Measurements from ENCODE around the gene HPSE2. TPM values are rescaled to one million over a fixed set of nuclear protein-coding genes. Genes with fewer than 3 reads are reported as not detected.
"Not testable (repeated sequence)": the region's sequence is repeated elsewhere in the genome, so short reads cannot be mapped to it uniquely, and the experiment has no call there.

Gene HPSE2
- total and polyA plus RNA-seq, 5 donors = 0.09 TPM; not detected in 4

GRCh38 chr10:99143651-99144050, 92.0 kb downstream of the HPSE2 start:
- Histone ChIP-seq H3K9me3 (ENCODE audit: control insufficient read depth, low read length) (no peaks in the 10 kb centered on the region), H3K4me1 (ENCODE audit: control insufficient read depth, insufficient read depth, low read length) (no peaks in the 10 kb centered on the region), H3K27ac (ENCODE audit: low read length) (no peak overlapping the region), H3K27me3 (ENCODE audit: control insufficient read depth, insufficient read depth) (no peaks in the 10 kb centered on the region), H3K4me3 (ENCODE audit: low read length) (no peak overlapping the region)
- WGBS = 52% methylated on average over 2 of the region's 2 CpGs
- no peak for ATAC-seq
- DNase-seq = no peak
- intact Hi-C loops (cut with DNase I) = no loop called here

- H3K27ac ChIP-seq (ENCODE audit: low read length) = no peak overlapping the region
- no peak for ATAC-seq
- no peaks in the 10 kb centered on the region for H3K4me1 ChIP-seq (ENCODE audit: control insufficient read depth, insufficient read depth, low read length)
- intact Hi-C loops (cut with DNase I) = no loop called here
- DNase-seq = no peak
- H3K4me3 ChIP-seq (ENCODE audit: low read length) = no peak overlapping the region
- H3K9me3 ChIP-seq (ENCODE audit: control insufficient read depth, low read length) = no peaks in the 10 kb centered on the region
- H3K27me3 ChIP-seq (ENCODE audit: control insufficient read depth, insufficient read depth) = no peaks in the 10 kb centered on the region
These were observed 92.6 kb downstream of the HPSE2 start for GRCh38 chr10:99143011-99143410.

GRCh38 chr10:99132897-99133296, 102.8 kb downstream of the HPSE2 start:
- intact Hi-C loops (cut with DNase I) = not testable (repeated sequence)

GRCh38 chr10:99125879-99126278, 109.8 kb downstream of the HPSE2 start:
- H3K4me3 ChIP-seq (ENCODE audit: low read length) = no peak overlapping the region
- peaks cover 3% of the 10 kb centered on the region for H3K9me3 ChIP-seq (ENCODE audit: control insufficient read depth, low read length)
- H3K27me3 ChIP-seq (ENCODE audit: control insufficient read depth, insufficient read depth) = no peaks in the 10 kb centered on the region
- H3K27ac ChIP-seq (ENCODE audit: low read length) = no peak overlapping the region
- DNase-seq = no peak
- no peaks in the 10 kb centered on the region for H3K4me1 ChIP-seq (ENCODE audit: control insufficient read depth, insufficient read depth, low read length)
- ATAC-seq = no peak
- WGBS = 25% methylated on average over 3 of the region's 3 CpGs
- intact Hi-C loops (cut with DNase I) = no loop called here

More at GRCh38 chr10:99132897-99133296, 102.8 kb downstream of the HPSE2 start:
- not testable (repeated sequence) for ATAC-seq; H3K9me3 ChIP-seq (ENCODE audit: control insufficient read depth, low read length); H3K4me3 ChIP-seq (ENCODE audit: low read length); H3K27ac ChIP-seq (ENCODE audit: low read length); H3K27me3 ChIP-seq (ENCODE audit: control insufficient read depth, insufficient read depth); H3K4me1 ChIP-seq (ENCODE audit: control insufficient read depth, insufficient read depth, low read length)
- 58% methylated on average over 3 of the region's 3 CpGs for WGBS
- DNase-seq = peak in 1 of 3 donors; percentile 8

GRCh38 chr10:99124376-99124775, 111.3 kb downstream of the HPSE2 start:
- Histone ChIP-seq H3K9me3 (ENCODE audit: control insufficient read depth, low read length) (peaks cover 3% of the 10 kb centered on the region), H3K27ac (ENCODE audit: low read length) (no peak overlapping the region), H3K27me3 (ENCODE audit: control insufficient read depth, insufficient read depth) (no peaks in the 10 kb centered on the region), H3K4me3 (ENCODE audit: low read length) (no peak overlapping the region), H3K4me1 (ENCODE audit: control insufficient read depth, insufficient read depth, low read length) (no peaks in the 10 kb centered on the region)
- 91% methylated on average over 1 of the region's 1 CpG for WGBS
- intact Hi-C loops (cut with DNase I) = no loop called here
- DNase-seq = peak in 1 of 3 donors; percentile 21
- no peak for ATAC-seq

GRCh38 chr10:99123851-99124250, 111.8 kb downstream of the HPSE2 start:
- Histone ChIP-seq H3K27ac (ENCODE audit: low read length) (no peak overlapping the region), H3K4me3 (ENCODE audit: low read length) (no peak overlapping the region), H3K27me3 (ENCODE audit: control insufficient read depth, insufficient read depth) (no peaks in the 10 kb centered on the region), H3K9me3 (ENCODE audit: control insufficient read depth, low read length) (peaks cover 3% of the 10 kb centered on the region), H3K4me1 (ENCODE audit: control insufficient read depth, insufficient read depth, low read length) (no peaks in the 10 kb centered on the region)
- DNase-seq (no peak), ATAC-seq (no peak)
- intact Hi-C loops (cut with DNase I) = no loop called here
- 79% methylated on average over 5 of the region's 5 CpGs for WGBS

GRCh38 chr10:99123336-99123735, 112.3 kb downstream of the HPSE2 start:
- H3K4me3 ChIP-seq (ENCODE audit: low read length) = no peak overlapping the region
- 73% methylated on average over 3 of the region's 3 CpGs for WGBS
- H3K9me3 ChIP-seq (ENCODE audit: control insufficient read depth, low read length) = peaks cover 3% of the 10 kb centered on the region
- no peaks in the 10 kb centered on the region for H3K27me3 ChIP-seq (ENCODE audit: control insufficient read depth, insufficient read depth)
- ATAC-seq = no peak
- DNase-seq = no peak
- no peaks in the 10 kb centered on the region for H3K4me1 ChIP-seq (ENCODE audit: control insufficient read depth, insufficient read depth, low read length)
- no peak overlapping the region for H3K27ac ChIP-seq (ENCODE audit: low read length)
- intact Hi-C loops (cut with DNase I) = no loop called here

- Histone ChIP-seq H3K4me1 (ENCODE audit: control insufficient read depth, insufficient read depth, low read length) (no peaks in the 10 kb centered on the region), H3K27ac (ENCODE audit: low read length) (no peak overlapping the region), H3K27me3 (ENCODE audit: control insufficient read depth, insufficient read depth) (no peaks in the 10 kb centered on the region), H3K4me3 (ENCODE audit: low read length) (no peak overlapping the region), H3K9me3 (ENCODE audit: control insufficient read depth, low read length) (no peaks in the 10 kb centered on the region)
- DNase-seq (no peak), ATAC-seq (no peak)
- intact Hi-C loops (cut with DNase I) = no loop called here
These were observed 116.3 kb downstream of the HPSE2 start for GRCh38 chr10:99119258-99119748.

GRCh38 chr10:99115703-99116102, 119.9 kb downstream of the HPSE2 start:
- Histone ChIP-seq H3K27me3 (ENCODE audit: control insufficient read depth, insufficient read depth) (no peaks in the 10 kb centered on the region), H3K4me3 (ENCODE audit: low read length) (no peak overlapping the region), H3K9me3 (ENCODE audit: control insufficient read depth, low read length) (no peaks in the 10 kb centered on the region), H3K4me1 (ENCODE audit: control insufficient read depth, insufficient read depth, low read length) (no peaks in the 10 kb centered on the region), H3K27ac (ENCODE audit: low read length) (no peak overlapping the region)
- no peak for ATAC-seq
- DNase-seq = no peak
- intact Hi-C loops (cut with DNase I) = no loop called here

- intact Hi-C loops (cut with DNase I) = no loop called here
- H3K27ac ChIP-seq (ENCODE audit: low read length) = no peak overlapping the region
- H3K9me3 ChIP-seq (ENCODE audit: control insufficient read depth, low read length) = no peaks in the 10 kb centered on the region
- H3K27me3 ChIP-seq (ENCODE audit: control insufficient read depth, insufficient read depth) = no peaks in the 10 kb centered on the region
- H3K4me1 ChIP-seq (ENCODE audit: control insufficient read depth, insufficient read depth, low read length) = no peaks in the 10 kb centered on the region
- DNase-seq (no peak), ATAC-seq (no peak)
- 77% methylated on average over 2 of the region's 2 CpGs for WGBS
- no peak overlapping the region for H3K4me3 ChIP-seq (ENCODE audit: low read length)
These were observed 150.3 kb downstream of the HPSE2 start for GRCh38 chr10:99085358-99085757.

GRCh38 chr10:99084161-99084560, 151.5 kb downstream of the HPSE2 start:
- 62% methylated on average over 3 of the region's 3 CpGs for WGBS

GRCh38 chr10:99080275-99080945, 155.2 kb downstream of the HPSE2 start:
- H3K4me3 ChIP-seq (ENCODE audit: low read length) = no peak overlapping the region
- WGBS = 31% methylated on average over 1 of the region's 1 CpG
- ATAC-seq = no peak
- no peaks in the 10 kb centered on the region for H3K9me3 ChIP-seq (ENCODE audit: control insufficient read depth, low read length)
- no peak overlapping the region for H3K27ac ChIP-seq (ENCODE audit: low read length)
- intact Hi-C loops (cut with DNase I) = no loop called here
- no peaks in the 10 kb centered on the region for H3K4me1 ChIP-seq (ENCODE audit: control insufficient read depth, insufficient read depth, low read length)
- no peaks in the 10 kb centered on the region for H3K27me3 ChIP-seq (ENCODE audit: control insufficient read depth, insufficient read depth)
- DNase-seq = no peak

More at GRCh38 chr10:99084161-99084560, 151.5 kb downstream of the HPSE2 start:
- Histone ChIP-seq H3K9me3 (ENCODE audit: control insufficient read depth, low read length) (no peaks in the 10 kb centered on the region), H3K27ac (ENCODE audit: low read length) (no peak overlapping the region), H3K27me3 (ENCODE audit: control insufficient read depth, insufficient read depth) (no peaks in the 10 kb centered on the region), H3K4me3 (ENCODE audit: low read length) (no peak overlapping the region), H3K4me1 (ENCODE audit: control insufficient read depth, insufficient read depth, low read length) (no peaks in the 10 kb centered on the region)
- DNase-seq (no peak), ATAC-seq (no peak)
- intact Hi-C loops (cut with DNase I) = no loop called here
